HG03045 (cell line): ENCODE results near the gene VSIG10L.

Source experiments
- ATAC-seq: cut with Tn5 transposase; IDR thresholded peaks from one replicate; pipeline ENCODE4 v1.9.1; 2021; ENCODE audit warnings: mild to moderate bottlenecking, moderate library complexity; ENCODE audit not compliant: unreplicated experiment

VSIG10L gene

GRCh38 chr19:51318687-51319648 lies 23.0 kb downstream of the VSIG10L start:
- no peak for ATAC-seq

- ATAC-seq = no peak
These were observed 24.0 kb downstream of the VSIG10L start for GRCh38 chr19:51317968-51318367.

- ATAC-seq = no peak
These were observed 24.6 kb downstream of the VSIG10L start for GRCh38 chr19:51317376-51317775.

GRCh38 chr19:51316688-51317087 lies 25.3 kb downstream of the VSIG10L start:
- ATAC-seq = no peak

- no peak for ATAC-seq
These were observed 30.3 kb downstream of the VSIG10L start, which contains the start of gene IGLON5 for GRCh38 chr19:51311351-51312257. Gene IGLON5, plus strand, starts transcription at chr19:51311644. Its CDS starts 204 bp downstream, at chr19:51311848.

- no peak for ATAC-seq
These were observed 36.5 kb downstream of the VSIG10L start for GRCh38 chr19:51305479-51305878.

GRCh38 chr19:51301266-51301665 lies 40.7 kb downstream of the VSIG10L start:
- no peak for ATAC-seq

GRCh38 chr19:51297406-51297805 lies 44.5 kb downstream of the VSIG10L start:
- no peak for ATAC-seq

- ATAC-seq = no peak
These were observed 45.4 kb downstream of the VSIG10L start for GRCh38 chr19:51296336-51297093.

- no peak for ATAC-seq
These were observed 46.4 kb downstream of the VSIG10L start for GRCh38 chr19:51295382-51296126.

GRCh38 chr19:51294977-51295375 lies 47.0 kb downstream of the VSIG10L start:
- no peak for ATAC-seq

- ATAC-seq = no peak
These were observed 47.5 kb downstream of the VSIG10L start for GRCh38 chr19:51294211-51294976.

- ATAC-seq = no peak
These were observed 48.2 kb downstream of the VSIG10L start for GRCh38 chr19:51293571-51294210.

- no peak for ATAC-seq
These were observed 49.0 kb downstream of the VSIG10L start for GRCh38 chr19:51292971-51293370.

GRCh38 chr19:51289635-51290034 lies 52.3 kb downstream of the VSIG10L start:
- no peak for ATAC-seq

- no peak for ATAC-seq
These were observed 56.3 kb downstream of the VSIG10L start for GRCh38 chr19:51285682-51286081.

GRCh38 chr19:51282335-51282734 lies 59.6 kb downstream of the VSIG10L start:
- no peak for ATAC-seq
